SHP77 treated with DMSO at 0.1 percent for 48 hours (cell line): ENCODE measurements around the gene HLCS.

ENCODE experiments used
- DNase-seq: peaks from one replicate; lab custom pipeline; 2025; lab: John Stamatoyannopoulos, UW

Gene HLCS

GRCh38 chr21:36769051-36769839 is 197.2 kb downstream of the HLCS start:
- no peak for DNase-seq

- DNase-seq: no peak
Observed at GRCh38 chr21:36768496-36768895, 198.0 kb downstream of the HLCS start.

DNA sequence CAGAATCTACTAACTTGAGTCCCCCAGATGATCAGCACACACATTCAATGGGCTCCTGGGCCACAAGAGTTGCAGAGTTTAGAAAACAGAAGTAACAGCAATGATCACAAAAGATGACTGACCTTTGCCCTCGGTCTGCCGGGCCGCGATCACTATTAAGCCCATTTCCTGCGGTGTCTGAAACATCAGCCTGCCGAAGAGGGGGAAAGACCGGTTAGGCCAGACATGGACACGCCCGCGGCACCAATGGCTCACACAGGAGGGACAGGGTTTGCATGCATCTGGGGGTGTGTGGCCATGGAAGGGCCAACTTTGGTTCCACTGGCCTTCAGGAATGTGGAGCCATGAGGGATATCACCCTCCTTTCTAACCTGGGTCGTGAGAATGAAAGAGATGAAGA is 199.4 kb downstream of the HLCS start:
- DNase-seq: no peak

DNA sequence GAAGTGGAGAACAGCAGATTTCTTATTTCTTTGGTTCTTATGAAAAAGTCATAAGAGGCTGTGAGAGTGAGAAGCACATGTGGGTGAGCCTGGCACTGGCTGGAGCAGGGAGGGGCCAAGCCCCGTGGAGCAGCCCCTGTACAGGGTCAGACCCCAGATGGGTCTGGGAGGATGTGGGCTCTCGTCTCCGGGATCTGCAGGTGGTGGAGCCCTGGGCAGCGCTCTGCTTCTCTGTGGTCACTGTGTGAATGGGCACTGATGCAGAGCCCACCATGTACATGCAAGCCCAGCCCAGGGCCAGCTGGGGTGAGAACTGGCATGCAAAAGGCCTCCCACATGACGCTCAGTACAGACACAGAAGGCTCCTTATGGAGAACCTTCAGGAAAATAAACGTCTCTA is 200.0 kb downstream of the HLCS start:
- no peak for DNase-seq

DNA sequence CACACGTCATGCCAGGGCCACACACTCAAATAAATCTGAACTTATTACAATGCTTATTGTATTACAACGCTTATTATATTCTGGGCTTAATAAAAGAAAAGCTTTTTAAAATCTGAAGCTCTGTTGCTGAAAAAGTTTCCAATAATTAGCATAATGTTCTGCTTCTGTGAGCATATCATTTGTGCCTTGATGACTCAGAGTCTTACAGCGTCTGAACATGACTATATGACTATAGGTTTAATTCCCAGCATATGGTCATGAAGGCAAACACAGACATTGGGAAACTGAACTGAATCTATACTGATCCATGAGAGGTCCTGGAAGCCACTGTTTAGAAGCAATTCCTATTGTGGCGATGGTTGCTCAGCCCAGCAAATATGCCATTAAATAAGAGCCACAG is 201.2 kb downstream of the HLCS start:
- DNase-seq: no peak

GRCh38 chr21:36763305-36763704 is 203.2 kb downstream of the HLCS start:
- no peak for DNase-seq

DNA sequence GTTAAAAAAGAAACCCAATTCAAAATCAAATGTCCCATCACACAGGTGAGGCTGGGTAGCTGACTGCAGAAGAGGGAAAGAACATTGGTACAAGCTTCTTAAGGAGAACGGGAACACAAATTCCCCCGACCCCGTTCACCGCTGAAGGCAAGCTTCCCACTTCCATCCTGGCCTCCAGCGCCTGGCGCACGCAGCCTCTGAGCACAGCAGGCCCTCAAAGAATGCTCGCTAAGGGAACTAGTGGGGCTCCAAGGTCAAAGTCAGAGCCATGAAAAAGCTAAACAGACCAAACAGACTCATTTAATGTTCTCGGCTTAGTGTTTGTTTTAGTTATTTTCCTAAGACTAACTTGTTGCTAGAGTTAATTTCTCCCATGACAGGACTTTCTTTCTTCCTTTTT is 203.8 kb downstream of the HLCS start:
- DNase-seq: no peak

DNA sequence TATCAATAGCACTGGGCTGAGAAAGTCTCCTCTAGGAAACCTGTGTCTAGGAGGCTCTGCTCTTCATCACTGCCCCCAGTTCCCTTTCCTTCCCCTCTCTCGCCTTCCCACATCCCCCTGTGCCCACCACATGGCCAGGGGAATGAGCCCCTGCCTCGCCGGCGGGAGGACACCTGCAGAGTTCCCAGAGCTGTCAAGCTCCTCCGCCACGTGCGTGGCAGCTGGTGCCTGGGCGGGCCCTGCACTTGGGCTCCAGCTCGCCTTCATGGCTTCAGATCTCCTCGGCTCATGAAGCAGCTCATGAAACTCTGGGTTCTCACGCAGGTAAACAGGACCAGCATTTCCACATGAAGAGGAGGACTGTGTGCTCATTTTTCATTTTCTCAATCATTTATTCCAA is 204.8 kb downstream of the HLCS start:
- no peak for DNase-seq

DNA sequence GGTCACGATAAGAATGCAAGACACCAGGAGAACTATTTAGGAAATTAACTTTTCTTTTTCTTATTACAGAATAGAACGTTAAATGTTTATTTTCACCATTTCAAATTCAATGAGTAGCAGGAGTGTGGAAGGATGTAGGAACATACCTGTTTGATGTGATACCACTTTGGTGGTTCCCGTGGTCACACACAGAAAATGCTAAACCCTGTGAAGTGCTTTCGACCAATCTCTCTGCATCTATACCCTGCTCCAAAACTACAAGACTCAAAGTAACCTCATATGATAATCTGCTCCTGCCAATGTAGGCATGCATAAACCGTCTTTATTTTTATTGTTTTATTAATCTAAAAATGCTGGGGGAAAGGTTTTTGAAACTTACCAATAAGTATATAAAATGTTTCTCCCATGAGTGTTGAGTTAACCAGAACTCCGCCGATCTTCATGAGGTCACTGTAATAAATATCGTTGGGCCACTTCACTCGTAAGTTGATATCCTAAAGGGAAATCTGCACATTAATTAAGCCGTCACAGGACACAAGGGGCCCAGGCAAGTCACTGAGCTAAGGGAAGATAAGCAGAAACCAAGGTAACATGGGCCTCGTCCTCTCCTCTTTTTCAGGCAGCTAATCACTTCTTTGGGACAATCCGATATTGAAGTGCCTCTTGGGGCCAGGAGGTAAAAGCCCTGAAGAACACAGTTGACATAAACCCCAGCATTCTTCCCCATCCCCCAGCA is 207.0 kb downstream of the HLCS start:
- DNase-seq: no peak

DNA sequence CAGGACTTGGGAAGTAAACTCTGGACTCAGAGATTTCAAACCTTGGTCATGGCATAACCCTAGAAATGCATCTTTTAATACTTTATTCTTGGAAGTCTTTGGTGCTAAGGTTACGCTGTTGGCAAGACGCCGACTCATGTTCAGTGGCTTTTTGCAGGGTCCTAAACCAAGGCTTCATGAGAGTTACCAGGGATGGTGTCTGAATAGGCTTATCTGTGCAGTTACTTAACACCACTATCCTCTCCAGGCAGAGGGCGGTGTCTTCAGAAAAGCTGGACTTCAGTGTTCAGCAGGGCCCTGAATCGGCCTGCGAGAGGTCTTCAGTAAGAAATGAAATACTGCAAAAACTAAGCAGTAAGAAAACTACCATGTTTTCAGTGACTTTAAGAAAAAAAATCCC is 209.3 kb downstream of the HLCS start:
- DNase-seq: no peak

- no peak for DNase-seq
Observed at GRCh38 chr21:36756527-36756926, 209.9 kb downstream of the HLCS start.

GRCh38 chr21:36754241-36754898 is 212.1 kb downstream of the HLCS start:
- no peak for DNase-seq

DNA sequence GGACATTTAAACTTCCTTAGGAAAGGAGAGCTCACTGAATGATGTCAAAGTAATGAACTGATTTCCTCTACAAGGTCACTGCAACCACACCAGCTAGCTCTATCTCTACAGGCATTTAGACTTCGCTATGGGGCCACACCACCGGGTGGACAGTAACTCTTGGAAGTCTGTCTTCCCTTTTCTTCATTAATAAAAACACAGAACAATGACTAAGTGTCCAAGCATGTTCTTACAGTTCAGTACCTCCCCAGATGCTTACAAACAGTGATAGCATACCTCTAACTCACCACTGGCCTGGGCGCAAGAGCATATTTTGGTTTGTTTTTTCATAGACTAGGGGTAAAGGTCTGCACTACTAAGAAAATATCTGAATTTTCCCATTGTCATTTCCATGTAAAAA is 212.9 kb downstream of the HLCS start:
- no peak for DNase-seq

DNA sequence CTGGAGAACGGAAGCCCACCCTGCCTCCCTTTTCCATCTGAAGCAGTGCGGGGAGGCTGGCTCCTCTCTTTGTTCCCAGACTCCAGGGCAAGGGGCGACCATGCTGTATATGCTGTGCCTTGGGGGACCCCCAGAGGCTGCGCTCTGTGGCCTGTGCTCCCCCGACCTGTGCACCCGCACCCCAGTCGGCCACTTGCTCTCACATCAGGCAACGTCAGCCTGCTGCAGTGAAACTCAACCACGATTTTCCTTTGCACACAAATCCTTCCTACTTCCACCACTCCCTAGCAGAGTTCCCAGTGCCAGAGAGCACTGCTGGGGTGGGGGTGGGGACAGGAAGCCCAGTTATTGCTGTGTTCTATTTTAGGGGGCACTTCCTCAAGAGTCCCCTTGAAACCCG is 215.1 kb downstream of the HLCS start:
- no peak for DNase-seq

DNA sequence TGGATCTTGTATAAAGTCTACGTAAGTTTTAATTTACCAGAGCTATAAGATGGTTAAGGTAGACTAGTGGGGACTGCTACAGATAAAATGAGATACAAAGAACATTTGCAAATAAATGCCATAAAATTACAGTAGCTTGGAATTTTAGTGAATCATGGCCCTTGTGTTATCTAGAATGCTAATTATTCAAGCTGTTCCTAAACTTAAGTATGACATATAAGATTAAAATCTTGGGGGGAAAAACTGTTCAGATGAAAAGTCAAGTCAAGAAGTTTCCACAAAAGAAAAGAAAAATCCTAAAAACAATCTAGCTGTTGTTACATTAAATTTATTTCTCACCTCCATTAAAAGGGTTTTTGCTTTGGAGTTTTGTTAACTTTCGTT is 215.9 kb downstream of the HLCS start:
- DNase-seq: no peak

DNA sequence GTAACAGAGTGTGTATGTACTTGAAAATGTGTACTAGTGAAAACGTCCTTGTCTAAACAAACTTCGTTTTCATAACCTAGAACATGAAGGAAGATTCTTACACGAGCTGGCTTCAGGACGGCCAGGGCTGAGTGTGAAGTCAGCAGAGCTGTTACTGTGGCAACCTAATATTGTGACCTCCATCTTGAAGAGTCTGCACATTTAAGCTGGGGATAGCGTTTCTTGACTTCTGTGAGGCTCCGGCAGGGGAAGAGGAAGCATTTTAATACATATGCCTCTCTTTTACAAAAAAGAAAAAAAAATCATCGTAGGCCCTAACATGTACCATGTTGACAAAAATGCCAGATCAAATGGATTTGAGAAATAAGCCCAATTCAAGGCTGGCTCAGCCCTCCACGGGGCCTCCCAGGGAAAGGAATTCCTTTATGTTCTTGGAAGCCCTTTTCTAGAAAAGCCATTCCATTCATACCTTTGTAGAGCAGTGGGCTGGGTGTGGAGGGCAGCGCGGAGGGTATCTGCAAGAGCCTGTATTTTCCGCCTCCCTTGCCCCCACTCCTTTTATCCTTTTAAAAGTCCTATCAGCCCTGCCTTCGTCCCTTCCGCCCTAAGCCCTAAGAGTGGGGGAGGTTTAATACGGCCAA is 216.4 kb downstream of the HLCS start:
- DNase-seq: no peak

GRCh38 chr21:36747815-36748383 is 218.6 kb downstream of the HLCS start:
- no peak for DNase-seq

DNA sequence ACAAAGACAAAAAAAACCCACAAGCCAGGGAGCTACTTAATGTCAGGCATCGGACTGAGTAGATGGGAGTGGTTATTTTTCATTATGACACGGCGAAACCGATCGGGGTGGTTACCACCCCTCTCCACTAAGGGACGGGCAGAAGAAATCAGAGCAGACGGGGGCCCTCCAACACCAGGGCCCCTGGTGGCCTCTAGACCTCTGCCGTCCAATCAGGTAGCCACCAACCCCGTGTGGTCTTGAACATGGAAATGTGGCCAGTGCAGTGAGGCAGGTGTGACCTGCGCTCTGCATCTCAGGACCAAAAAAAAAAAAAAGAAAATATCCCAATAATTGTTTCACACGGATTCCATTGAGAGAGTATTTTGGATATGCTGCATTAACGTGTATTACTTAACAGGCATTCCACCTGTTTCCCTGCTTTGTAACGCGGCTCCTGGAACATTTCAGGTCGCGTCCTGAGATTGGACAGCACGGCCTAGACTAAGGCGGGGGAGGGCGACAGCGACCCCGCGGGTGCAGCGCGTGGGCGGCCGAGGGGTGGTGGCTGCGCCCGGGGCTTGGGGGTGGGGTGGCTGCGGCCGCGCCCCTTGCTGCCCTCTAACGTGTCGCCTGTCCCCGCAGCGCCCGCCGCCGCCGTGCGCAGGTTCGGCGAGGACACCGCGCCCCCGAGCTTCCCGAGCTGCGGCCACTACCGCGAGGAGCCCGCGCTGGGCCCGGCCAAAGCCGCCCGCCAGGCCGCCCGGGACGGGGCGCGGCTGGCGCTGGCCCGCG is 219.2 kb downstream of the HLCS start:
- DNase-seq: no peak

- DNase-seq: no peak
Observed at GRCh38 chr21:36745459-36745858, 221.0 kb downstream of the HLCS start.

GRCh38 chr21:36744560-36745231 is 221.8 kb downstream of the HLCS start:
- no peak for DNase-seq

DNA sequence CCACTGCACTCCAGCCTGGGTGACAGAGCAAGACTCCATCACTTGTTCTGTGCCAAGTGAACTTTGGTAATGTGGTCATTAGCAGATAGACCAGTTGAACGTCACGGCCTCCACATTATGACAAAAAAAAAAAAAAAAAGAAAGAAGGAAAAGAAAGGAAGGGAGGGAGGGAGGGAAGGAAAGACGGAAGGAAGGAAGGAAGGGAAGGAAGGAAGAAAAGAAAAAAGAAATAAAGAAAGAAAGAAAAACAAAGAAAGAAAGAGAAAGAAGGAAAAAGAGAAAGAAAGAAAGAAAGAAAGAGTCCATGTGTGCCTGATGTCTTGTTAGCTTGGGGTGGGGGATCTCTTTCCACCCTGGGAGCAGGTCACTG is 222.3 kb downstream of the HLCS start:
- DNase-seq: no peak
